GM12873 (cell line): ENCODE data around the gene NAGLU.

ENCODE experiments used
- TF ChIP-seq, protein P1 (sequence below): IDR thresholded peaks from 2 replicates; pipeline ENCODE4 v1.5.1; 2012; ENCODE audit warnings: low read depth, mild to moderate bottlenecking, moderate library complexity, low read length, control low read depth; ENCODE audit not compliant: insufficient read depth; ENCODE audit errors: missing control alignments

Gene NAGLU

DNA sequence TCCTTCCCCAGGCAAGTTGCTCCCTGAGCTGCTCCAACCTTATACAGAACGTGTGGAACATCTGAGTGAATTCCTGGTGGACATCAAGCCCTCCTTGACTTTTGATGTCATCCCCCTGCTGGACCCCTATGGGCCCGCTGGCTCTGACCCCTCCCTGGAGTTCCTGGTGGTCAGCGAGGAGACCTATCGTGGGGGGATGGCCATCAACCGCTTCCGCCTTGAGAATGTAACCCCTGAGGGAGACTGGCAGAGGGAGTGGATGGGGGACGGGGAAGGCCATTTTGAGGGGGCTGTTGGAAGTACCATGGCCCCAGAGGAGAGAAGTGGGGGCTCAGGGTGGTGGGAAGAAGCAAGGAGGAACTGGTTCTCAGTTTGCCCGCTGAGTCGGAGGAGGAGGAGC lies 27.9 kb downstream of the NAGLU start:
- TF ChIP-seq, protein P1, sequence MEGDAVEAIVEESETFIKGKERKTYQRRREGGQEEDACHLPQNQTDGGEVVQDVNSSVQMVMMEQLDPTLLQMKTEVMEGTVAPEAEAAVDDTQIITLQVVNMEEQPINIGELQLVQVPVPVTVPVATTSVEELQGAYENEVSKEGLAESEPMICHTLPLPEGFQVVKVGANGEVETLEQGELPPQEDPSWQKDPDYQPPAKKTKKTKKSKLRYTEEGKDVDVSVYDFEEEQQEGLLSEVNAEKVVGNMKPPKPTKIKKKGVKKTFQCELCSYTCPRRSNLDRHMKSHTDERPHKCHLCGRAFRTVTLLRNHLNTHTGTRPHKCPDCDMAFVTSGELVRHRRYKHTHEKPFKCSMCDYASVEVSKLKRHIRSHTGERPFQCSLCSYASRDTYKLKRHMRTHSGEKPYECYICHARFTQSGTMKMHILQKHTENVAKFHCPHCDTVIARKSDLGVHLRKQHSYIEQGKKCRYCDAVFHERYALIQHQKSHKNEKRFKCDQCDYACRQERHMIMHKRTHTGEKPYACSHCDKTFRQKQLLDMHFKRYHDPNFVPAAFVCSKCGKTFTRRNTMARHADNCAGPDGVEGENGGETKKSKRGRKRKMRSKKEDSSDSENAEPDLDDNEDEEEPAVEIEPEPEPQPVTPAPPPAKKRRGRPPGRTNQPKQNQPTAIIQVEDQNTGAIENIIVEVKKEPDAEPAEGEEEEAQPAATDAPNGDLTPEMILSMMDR = no peak

DNA sequence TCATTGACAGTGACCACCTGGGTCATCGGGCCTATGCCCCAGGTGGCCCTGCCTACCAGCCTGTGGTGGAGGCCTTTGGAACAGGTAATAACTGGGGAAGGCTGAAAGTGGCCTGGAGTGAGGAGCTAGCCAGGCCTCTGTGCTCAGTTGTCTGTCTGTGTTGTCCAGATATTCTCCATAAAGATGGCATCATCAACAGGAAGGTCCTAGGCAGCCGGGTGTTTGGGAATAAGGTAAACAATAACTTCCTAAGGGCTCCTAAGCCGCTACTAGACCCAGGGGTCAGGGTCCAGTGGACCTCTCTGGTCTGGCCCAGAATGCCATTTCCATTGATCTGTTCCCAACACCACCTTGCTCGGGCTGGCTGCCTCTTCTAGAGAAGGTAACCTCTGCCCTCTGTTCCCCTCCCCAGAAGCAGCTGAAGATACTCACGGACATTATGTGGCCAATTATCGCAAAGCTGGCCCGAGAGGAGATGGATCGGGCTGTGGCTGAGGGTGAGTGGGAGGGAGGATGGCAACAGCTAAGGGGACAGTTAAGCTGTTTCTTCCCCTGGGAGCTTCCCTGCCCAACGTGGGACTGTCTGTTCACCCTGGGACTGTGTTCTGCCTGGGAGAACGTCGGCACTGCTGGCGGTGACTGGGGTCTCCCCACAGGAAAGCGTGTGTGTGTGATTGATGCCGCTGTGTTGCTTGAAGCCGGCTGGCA lies 28.9 kb downstream of the NAGLU start:
- TF ChIP-seq, protein P1 = no peak

DNA sequence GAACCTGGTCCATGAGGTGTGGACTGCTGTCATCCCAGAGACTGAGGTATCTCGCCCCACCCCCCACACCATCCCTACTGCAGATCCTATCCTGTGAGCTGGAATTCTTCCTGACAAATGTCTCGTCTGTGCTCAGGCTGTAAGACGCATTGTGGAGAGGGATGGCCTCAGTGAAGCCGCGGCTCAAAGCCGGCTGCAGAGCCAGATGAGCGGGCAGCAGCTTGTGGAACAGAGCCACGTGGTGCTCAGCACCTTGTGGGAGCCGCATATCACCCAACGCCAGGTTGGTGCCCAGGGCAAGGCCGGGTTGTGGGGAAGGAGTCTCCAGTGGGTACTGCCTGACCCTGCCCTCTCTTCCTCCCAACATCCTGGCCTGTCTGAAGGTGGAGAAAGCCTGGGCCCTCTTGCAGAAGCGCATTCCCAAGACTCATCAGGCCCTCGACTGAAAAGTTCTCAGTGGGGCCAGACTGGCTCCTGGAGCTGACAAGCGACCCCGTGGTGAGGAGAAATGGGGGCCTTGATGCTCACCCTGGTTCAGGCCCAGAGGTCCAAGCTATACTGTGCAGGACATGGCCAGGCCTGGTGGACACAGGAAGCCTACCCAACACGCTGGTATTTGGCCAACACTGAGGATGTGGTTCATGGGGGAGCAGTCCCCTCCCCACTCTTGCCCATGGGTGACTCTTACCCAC lies 29.6 kb downstream of the NAGLU start:
- TF ChIP-seq, protein P1 = no peak

DNA sequence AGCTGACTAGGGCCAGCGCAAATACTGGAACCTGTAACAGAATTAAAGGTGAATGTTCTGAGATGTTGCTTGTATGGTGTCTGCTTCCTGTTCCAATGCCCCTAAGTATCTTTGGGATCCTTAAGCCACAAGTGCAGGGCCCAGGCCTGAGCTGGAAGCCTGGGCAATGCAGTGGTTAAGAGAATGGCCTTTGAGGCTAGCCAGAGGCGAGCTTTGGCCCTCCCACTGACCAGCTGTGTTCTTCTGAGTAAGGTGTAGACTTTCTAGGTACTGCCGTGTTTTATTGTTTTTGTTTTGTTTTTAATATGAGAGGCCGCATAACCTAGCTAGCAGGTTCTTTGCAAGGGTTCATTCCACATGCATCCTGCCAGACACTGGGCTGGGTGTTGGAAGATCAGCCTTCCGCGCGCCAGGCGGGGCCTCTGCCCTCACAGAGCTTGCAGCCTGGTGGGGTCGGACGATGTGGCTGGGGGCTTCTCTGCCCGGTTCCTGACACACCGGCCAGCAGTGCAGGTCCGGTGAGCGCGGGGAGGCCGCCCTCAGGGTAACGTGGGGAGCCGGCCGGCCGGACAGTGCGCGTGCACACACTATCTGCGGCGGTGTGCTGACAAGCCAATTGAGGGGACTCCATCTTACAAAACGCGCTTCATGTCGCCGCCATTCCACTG lies 30.3 kb downstream of the NAGLU start:
- TF ChIP-seq, protein P1 = no peak

DNA sequence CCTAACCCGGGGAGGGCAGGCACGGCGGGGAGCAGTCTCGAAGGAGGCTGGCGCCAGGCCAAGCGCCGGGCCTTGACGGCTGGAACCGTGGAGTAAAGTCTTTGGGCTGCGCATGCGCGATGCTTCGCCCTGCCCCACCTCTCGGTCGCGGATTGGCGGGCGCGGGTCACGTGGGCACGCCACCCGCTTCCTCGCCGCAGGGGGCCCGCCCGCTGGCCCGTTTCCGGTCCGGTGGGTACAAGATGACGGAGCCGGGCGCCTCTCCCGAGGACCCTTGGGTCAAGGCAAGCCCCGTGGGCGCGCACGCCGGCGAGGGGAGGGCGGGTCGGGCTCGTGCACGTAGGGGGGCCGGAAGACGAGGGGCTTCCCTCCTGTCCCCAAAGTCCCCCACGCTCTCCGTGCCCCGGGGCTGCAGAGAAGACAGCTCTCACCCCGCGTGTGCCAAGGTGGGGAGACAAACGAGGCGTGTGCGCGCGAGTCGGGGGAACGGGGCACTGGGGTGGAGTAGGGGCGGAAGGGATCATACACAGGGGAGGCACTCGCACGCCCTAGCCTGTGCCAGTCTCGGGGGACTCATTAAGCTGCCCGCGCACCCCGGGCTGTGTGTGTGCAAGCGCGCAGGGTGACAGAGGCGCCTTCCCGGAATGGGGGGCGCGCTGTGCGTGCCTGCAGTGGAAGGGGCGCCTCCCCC lies 31.0 kb downstream of the NAGLU start, which contains the start of gene MLX:
Gene MLX, plus strand, starts transcription at position 218 of the 691 bp plus-strand sequence. Its CDS starts 25 bp downstream, at position 243.
- TF ChIP-seq, protein P1 = no peak

DNA sequence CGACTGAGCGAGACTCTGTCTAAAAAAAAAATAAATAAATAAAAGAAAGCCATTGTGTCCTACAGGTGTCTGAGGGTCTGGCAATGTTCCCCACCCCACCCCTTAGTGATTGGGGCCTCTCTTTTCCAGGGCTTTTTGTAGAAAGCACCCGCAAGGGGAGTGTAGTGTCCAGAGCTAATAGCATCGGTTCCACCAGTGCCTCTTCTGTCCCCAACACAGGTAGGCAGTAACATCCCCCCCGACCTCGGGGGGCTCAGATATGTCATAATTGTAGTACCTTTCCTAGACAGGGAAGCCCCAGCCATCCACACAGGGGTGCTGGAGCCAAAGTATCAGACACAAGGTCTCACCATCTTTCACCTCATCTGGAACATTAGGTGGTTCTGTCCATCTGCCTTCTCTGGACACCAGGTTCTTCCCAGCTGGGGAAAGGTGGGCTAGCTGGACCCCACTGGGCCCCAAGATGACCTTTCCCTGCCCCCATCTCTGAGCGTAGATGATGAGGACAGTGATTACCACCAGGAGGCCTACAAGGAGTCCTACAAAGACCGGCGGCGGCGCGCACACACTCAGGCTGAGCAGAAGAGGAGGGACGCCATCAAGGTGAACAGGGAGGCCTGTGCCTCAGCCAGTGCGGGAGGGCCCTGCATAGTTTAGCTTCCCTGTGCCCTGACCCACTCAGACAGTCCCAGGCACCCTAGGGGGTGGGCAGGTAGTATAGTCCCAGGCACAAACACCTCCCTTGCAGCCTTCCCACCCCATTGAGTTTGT lies 32.5 kb downstream of the NAGLU start:
- TF ChIP-seq, protein P1 = no peak
